OCI-M2 (cell line): ENCODE measurements around the gene PLOD1.
"Not testable (repeated sequence)": the region's sequence is repeated elsewhere in the genome, so short reads cannot be mapped to it uniquely, and the experiment has no call there.

ENCODE experiments used
- DNase-seq: peaks from one replicate; lab custom pipeline; 2025; ENCODE audit not compliant: unreplicated experiment; lab: John Stamatoyannopoulos, UW

PLOD1 gene

DNA sequence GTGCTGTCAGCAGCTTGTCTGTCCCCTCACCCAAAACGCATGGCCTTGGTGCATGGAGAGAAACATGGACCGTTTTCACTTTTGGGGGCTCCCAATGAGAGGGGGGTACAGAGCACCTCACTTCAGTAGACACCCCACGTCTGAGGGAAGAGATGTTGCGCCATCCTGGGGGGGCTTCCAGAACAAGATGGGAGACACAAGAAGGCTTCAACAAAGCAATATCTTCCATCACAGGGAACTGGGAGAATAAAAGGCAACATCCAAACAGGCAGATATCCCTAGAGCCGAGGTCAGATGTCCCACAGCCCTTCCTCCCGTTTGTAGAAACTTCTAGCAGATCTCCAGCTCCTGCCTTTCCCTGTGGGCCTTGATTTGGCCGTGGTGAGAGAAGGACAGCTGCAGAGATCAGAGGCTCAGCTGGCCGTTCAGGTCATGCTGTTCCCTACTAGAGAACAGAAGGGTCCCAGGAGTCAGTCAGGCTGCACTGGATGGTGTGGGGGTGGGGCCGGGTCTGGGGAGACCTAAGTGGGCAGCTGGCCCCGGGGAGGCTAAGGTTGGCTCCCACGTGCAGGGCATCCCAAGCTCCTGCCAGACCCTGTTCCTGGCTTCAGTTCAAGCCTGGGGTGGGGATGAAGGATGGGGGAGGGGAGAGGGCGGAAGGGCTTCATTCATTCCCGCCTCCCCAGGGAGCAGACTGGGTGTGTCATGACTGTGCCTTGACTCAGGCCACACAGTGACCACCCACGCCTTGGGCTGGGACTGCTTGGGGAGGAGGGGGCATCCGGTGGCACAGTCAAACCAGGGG lies 4.4 kb downstream of the PLOD1 start:
- DNase-seq: no peak

DNA sequence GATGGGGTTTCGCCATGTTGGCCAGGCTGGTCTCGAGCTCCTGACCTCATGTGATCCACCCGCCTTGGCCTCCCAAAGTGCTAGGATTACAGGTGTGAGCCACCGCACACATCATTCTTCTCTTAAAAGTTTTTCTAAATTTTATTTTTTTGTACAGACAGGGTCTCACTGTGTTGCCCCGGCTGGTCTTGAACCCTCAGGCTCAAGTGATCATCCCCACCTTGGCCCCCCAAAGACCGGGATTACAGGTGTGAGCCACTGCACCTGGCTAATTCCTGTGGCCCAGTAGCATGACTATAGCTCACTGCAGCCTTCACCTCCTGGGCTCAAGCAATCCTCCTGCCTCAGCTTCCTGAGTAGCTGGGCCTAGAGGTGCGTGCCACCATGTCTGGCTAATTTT lies 5.3 kb downstream of the PLOD1 start:
- DNase-seq: not testable (repeated sequence)

DNA sequence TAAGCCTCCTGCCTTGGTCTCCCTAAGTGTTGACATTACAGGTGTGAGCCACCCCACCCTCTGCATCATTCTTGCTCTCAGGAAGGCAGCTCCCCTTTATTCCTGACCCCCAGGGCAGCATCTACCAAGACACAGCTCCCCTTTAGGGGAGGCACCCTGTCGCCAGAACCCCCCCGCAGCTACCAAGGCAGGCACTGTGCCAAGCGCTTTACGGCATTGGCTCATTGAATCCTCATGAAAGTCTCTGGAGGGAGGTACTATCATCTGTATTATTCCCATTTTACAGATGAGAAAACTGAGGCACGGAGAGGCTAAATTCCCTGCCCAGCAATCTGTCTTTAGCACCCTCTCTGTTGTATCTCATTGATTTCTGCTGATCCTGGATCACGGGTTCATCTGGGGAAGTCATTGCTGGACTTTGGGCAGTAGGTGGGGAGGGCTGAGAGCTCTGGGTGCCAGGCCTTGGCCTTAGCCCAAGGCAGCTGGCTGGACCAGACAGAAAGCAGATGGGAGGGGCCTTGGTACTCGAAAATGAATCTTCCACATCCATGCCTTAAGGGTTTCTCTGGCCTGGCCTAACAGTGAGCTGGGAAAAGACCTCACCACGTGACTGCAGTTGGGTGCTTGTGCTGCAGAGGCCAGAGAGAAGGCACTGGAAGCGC lies 5.9 kb downstream of the PLOD1 start:
- no peak for DNase-seq

DNA sequence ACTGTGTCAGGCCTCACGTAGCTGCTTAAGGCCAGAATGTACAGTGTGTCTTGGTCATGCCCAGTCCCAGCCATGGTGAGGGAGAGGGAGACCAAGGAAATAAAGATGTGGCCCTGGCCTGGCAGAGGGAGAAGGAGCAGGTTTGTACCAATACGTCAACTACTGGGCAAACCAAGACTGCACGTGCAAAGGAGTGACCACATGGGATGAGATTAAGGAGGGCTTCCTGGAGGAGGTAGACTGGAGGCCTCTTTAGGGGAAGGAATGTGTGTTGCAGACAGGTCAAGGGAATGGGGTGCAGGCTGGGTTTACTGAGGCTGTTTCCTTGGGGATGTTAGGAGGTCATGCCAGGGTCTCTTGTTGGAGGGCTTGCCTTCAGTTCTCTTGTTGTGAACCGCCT lies 7.8 kb downstream of the PLOD1 start:
- no peak for DNase-seq

DNA sequence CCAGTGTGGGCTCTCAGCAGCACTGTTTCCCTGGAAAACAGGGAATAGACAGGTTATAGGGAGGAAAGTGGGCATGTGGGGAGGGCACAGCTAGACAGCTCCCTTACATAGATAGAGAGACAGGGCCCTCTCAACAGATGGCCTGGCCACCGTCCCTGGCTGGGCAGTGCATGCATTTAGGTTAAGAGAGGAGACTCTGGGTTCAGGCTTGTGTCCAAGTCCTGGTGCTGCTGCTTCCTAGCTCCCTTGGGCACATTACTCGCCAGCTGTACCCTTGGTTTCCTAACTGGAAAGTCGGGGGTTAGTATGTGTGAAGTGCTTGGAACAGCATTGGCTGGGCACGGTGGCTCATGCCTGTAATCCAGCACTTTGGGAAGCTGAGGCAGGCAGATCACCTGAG lies 9.1 kb downstream of the PLOD1 start:
- DNase-seq: no peak

DNA sequence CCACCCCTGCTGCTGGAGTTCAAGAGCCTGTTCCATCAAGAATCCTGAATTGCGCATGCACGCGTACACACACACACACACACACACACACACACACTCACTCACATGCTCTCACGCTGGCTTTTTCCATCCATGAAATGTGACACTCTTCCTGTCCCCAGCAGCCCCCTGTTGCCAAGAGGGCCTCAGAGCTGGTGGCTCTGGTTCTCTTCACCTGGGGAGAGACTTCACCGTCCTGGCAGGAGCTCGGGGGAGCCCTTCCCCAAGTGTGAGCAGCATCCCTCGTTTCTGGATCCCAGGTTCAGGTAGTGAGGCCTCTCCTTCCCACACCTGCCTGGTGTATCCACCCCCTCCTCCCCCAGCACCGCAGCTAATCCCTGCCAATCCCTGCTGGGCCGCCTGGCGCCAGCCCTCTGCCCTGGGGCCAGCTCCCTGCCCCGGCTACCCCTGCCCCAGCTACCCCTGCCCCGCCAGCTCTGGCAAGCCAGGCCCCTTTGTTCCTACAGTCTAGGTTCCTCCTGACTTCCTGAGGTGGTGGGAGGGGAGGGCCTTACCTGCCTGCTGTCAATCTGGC lies 9.9 kb downstream of the PLOD1 start:
- DNase-seq: no peak

DNA sequence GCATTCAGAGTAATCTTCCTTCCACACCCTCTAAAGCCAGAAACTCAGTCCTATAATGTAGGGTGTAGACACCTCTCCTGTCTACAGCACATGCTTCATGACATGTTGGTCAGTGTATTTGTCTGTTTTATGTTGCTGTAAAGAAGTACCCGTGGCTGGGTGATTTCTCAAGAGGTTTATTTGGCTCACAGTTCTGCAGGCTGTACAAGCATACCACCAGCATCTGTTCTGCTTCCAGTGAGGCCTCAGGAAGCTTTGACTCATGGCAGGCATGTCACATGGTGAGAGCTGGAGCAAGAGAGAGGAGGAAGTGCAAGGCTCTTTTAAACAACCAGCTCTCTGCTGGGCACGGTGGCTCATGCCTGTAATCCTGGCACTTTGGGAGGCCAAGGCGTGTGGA lies 12.1 kb downstream of the PLOD1 start:
- DNase-seq: no peak

DNA sequence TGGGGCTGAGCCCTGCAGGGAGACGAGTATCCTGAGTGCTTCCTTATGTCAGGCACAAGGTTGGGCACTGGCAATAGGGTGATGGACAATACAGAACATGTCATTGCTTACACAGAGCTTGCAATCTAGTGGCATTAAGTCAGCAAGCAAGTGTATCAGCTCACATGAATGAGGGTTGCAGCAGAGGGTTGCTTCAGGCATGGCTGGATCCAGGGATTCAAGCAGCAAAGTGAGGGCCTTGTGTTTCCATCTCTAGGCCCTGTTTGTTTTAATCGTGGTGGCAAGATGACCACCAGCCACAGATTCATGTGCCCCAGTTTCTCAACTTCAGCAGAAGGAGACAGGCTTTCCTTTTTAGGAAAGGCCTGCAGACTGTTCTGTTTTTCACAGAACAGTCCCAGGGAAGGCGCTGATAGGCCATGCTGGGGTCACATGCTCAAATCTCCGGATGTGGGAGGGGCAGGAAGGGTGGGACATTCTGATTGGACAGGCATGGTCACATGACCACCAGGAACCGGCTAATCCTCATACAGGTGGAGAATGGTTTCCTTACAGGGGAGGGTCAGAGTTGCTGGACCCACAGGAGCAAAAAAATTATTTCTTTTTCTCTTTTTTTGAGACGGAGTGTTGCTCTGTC lies 14.4 kb downstream of the PLOD1 start:
- DNase-seq: no peak

DNA sequence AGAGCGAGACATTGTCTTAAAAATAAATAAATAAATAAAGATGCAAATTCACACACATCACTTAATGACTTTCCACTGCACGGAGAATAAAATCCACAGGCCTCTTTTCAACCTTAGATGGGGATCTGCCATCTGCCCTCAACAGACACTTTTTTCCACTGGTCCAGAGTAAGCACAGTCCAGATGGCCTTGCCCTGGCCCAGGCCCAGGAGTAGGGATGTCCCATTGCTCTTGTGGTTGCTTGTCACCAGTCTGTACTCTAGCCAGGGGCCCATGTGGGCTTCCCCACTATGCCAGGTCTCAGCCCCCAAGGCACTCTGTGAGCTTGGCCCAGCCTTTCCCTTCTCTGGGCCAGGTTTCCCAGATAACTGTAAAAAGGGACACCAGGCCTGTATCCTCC lies 17.4 kb downstream of the PLOD1 start:
- no peak for DNase-seq

DNA sequence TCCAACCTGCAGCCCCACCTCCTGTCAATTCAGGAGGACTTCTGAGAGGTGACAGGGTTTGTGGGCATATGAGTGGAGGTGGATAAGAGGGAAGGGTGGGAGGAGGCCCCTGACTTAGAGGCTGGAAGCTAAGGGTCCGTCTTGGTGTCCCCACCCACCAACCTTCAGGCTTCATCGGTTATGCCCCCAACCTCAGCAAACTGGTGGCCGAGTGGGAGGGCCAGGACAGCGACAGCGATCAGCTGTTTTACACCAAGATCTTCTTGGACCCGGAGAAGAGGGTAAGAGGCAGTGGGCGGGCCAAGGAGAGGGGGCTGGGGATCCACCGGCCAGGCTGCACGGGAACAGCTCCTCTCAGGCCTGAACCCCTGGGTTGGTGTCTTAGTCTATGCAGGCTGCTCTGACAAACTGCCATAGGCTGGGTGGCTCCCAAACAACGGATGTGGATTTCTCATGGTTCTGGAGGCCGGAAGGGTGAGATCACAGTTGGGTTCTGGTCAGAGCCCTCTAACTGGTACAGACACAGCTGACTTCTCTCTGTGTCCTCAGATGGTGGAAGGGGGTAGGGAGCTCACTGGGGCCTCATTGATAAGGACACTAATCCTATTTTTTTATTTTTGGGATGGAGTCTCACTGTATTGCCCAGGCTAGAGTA lies 18.1 kb downstream of the PLOD1 start:
- DNase-seq: no peak

DNA sequence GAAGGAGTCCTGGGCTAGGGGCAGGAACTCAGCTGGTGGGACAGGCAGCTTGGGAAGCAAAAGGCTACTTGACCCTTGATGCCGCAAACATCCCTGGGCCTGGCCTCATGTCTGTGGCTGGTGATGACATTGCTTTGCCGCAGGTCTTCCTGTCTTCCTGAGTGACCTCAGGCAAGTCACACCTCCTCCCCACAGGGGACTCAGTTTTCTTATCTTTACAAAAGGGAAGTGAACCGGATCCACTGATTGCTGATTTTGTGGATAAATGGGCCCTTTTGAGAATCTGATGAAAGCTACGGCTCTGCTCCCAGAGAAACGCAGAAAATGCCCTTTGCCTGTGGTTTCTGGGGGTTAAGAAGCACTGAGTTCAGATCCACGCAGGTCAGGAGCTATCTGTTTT lies 20.7 kb downstream of the PLOD1 start:
- DNase-seq: no peak

DNA sequence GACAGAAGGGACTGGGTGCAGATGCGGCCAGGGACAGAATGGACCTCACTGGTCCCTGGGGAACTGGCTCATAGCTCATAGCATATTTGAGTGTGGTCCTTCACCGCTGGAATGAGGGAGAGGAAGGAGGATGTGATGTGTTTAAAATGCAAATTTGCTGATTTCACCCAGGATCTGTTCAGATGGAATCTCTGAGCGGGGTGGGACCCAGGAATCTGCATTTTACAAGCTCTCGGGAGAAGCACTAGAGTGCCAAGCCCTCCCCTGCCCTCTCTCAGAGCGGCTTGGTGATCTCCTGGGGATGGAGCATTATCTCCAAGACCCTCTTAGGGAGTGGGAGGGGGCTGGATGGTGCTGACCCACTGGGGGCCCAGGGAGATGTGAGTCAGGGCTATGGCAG lies 22.9 kb downstream of the PLOD1 start:
- DNase-seq: no peak

DNA sequence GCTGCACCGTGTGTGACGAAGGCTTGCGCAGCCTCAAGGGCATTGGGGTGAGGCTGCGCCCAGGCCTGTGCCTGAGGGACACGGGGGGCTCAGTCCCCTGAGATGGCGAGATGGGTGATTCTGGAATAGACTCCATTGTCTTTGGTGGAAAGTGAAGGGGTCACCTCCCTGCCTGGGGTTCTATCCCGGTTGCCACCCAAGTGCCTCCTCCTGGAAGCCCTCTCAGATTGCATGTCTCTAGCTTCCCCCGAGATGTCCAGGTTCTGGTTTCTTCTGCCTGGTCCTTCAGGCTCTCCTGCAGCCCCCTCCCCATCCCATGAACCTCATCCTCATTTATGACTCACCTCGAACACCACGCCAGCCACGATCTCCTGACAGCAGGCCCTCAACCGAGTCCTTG lies 23.4 kb downstream of the PLOD1 start:
- no peak for DNase-seq

DNA sequence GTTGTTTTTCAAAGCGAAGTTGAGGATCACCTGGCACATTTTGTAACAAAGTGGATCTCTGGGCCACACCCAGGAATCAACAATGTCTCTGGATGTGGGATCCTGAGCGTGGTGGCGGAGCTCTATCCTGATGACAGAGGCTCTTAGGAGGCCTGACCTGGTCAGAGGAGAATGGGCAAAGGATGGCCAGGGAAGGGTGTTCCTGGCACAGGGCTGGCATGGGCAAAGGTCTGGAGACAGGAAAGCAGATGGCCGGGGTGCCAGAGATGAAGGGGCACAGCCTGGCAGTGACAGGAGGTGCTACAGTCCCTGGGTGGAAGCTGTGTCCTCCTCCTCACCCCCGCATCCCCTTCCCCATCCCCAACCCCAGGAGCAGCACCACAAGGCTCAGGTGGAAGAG lies 25.8 kb downstream of the PLOD1 start:
- no peak for DNase-seq

DNA sequence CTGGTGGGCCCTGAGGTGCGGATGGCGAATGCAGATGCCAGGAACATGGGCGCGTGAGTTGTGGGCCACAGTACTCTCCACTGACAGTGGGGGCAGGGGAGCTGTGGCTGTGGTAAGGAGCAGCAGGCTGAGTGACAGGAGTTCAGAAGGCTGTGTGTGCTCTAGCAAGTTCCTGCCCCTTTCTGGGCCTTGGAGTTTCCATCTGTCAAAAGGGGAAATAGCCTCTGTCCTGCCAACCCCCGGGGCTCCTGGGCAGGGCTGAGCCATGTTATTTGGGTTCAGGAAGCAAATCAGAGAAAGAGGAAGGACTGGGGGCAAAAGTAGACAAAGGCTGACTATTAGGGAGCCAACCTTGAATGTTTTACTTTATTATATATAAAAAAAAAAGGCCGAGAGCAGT lies 26.2 kb downstream of the PLOD1 start:
- DNase-seq: no peak

DNA sequence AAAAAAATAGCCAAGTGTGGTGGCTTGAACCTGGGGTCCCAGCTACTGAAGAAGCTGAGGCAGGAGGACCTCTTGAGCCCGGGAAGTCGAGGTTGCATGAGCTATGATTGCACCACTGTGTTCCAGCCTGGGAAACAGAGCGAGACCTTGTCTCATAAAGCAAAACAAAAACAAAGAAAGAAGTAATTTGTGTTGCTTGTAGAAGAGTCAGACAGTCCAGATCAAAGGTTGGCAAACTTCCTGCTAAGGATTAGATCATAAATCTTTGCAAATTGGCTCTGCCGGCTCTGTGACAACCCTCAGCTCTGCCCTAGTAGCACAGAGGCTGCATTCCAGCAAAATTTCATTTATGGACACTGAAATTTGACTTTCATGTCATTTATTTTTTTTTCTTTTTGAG lies 26.7 kb downstream of the PLOD1 start:
- DNase-seq: no peak

DNA sequence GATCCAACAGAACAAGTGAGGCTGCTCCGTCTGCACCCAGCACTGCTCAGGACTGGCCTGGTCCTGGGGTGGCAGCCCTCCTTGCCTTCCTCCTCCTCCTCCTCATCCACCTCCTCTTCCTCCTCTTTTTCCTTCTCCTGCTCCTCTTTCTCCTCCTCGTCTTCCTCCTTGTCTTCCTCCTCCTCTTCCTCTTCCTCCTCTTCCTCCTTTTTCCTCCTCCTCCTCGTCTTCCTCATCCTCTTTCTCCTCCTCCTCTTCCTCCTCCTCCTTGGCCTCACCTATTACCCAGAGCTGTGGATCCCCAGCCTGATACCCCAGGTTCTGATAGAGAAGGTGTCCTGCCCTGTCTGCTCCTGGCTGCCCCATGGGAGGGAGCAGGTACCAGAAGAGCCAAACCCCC lies 29.1 kb downstream of the PLOD1 start:
- no peak for DNase-seq

DNA sequence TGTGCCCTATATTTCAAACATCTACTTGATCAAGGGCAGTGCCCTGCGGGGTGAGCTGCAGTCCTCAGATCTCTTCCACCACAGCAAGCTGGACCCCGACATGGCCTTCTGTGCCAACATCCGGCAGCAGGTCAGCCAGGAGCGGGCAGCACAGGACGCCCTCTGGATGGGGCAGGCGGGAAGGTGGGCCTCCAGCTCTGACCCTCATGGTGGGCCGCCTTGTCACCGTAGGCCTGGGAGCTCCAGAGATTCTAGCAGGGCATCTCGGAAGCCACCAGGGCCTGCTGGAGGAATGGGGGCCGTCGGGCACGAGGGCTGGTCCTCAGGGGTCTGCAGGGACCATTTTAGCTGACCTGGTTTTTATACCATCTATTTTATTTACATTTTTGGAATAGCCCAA lies 30.1 kb downstream of the PLOD1 start:
- no peak for DNase-seq

DNA sequence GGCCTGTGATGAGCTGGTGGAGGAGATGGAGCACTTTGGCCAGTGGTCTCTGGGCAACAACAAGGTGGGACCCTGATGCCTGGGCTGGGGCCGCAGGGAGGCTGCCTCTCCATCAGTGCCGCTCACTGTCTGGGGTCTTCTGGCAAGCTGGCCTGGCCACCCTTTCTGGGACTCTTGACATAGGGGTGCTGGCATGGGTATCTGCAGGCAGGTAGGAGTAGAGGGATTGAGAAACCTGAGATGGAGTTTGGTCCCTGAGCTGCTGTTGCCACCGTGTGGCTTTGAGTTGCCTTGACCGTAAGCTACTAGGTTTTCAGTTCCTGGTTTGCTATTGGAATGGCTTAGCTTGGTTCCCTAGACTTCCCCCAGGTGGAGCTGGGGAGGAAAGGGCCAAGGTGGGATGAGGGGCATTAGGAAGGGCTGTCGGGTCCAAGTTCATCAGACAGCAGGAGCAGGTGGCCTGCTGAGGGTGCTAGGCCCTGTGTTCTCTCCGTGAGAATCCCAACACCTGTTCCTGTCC lies 32.6 kb downstream of the PLOD1 start:
- DNase-seq: no peak

DNA sequence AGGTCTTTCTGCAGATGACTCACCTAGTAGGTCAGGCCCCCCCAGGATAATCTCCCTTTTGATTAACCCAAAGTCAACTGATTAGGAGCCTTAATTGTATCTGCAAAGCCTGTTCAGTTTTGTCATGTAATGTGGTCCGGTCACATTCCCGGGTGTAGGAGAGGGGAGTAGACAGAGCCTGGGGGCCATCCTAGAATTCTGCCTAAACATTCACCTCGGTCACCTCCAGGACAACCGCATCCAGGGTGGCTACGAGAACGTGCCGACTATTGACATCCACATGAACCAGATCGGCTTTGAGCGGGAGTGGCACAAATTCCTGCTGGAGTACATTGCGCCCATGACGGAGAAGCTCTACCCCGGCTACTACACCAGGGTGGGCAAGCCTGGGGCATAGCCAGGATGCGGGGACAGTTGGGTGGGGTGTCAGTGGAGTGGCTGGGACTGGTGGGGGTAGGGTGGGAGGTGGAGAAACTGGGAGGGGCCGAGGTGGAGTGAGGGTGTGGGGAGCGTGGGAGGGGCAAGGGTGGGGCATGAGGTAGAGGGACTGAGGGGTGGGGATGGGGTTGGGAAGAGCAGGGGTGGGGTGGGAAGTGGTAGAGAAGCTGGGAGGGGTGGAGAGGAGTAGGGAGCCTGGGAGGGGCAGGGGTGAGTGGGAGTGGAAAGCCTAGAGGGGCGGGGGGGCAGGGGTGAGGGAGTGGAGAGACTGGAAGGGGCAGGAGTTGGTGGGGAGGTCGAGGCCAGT lies 36.1 kb downstream of the PLOD1 start:
- DNase-seq: no peak

DNA sequence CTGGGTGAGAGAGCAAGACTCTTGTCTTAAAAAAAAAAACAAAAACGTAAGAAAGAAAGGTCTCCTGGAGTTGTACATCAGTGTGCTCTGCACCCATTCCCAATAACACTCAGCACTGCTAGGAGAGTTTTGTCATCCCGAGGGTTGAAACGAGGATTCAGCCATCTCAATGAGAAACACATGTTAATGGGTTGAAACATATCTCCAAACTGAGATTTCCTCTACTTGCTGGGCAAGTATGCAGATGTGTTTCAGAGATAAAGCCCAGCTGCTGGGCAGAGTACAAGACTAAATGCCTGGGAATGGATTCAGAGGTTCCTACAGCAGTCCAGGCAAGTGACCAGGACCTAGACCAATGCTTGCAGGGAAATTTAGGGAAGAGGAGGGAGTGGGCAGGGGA lies 43.1 kb downstream of the PLOD1 start:
- no peak for DNase-seq
